Measurements from ENCODE around the gene SMTNL2. TPM values are rescaled to one million over a fixed set of nuclear protein-coding genes. Genes with fewer than 3 reads are reported as not detected.

SMTNL2 gene
- total and polyA plus RNA-seq, 9 of the 15 experiments (the other 6 are each of a cell fraction or from before 2014, with no cell fraction given) = not detected

DNA sequence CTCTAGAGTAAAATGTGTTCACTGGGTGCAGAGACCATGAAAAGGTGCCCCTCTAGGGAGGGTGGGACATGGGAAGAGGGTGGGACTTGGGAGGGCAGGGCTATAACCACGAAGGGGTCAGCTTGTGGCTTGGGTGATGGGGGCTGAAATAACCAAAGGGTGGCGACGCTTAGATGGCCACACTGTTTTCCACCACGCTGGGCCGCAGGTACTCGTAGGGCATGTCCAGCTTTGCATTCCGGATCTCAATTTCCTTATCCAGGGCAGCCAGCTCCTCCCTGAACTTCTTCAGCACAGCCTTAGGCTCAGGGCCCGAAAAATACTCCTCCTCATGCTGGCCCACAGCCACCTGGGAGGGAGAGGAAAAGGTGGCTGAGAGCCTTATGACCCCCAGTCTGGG lies 47.1 kb downstream of the SMTNL2 start (continued):
- TF ChIP-seq TBL1XR1 (IDR thresholded peaks at IDR 0.05; ENCODE audit: low read length in 2 of 2) = no peak
- no peak for TF ChIP-seq DACH1 (IDR thresholded peaks at IDR 0.05; ENCODE audit: partially characterized antibody)
- no peak for TF ChIP-seq SLC30A9 (CRISPR knock-in tag; IDR thresholded peaks at IDR 0.05)
- no peak for TF ChIP-seq NFYB (IDR thresholded peaks at IDR 0.05; ENCODE audit: extremely low read depth, insufficient read length)
- TF ChIP-seq ATF7 (IDR thresholded peaks at IDR 0.05) = no peak
- TF ChIP-seq ZNF263 (CRISPR knock-in tag; IDR thresholded peaks at IDR 0.05; ENCODE audit: borderline replicate concordance) = no peak
- TF ChIP-seq TAL1 (IDR thresholded peaks at IDR 0.05) = no peak
- no peak for TF ChIP-seq KLF10 (CRISPR knock-in tag; IDR thresholded peaks at IDR 0.05)
- TF ChIP-seq SOX6 (IDR thresholded peaks at IDR 0.05) = no peak
- TF ChIP-seq ZNF668 (CRISPR knock-in tag; IDR thresholded peaks at IDR 0.05) = no peak
- no peak for TF ChIP-seq GATA2 (CRISPR knock-in tag; IDR thresholded peaks at IDR 0.05)
- TF ChIP-seq ARNT (IDR thresholded peaks at IDR 0.05) = no peak

- peaks cover 0 to 4% of the 10 kb centered on the region in 2 experiments; a peak in 3 of 5 replicates for H3K4me1 ChIP-seq (replicated peaks in 1 of 2; ENCODE audit: control insufficient read depth in 2 of 2, insufficient read depth in 2 of 2, low read length in 2 of 2)
- no peaks in the 10 kb centered on the region for H3K36me3 ChIP-seq (ENCODE audit: control insufficient read depth, insufficient read depth, low read length)
- H2AFZ ChIP-seq (ENCODE audit: low read depth, low read length) = no peak overlapping the region
- no TSS peak for BruUV-seq (replicated peaks)
- H3K27me3 ChIP-seq (ENCODE audit: control insufficient read depth in 2 of 2, insufficient read depth in 2 of 2, low read length in 2 of 2) = peaks cover 0 to 17% of the 10 kb centered on the region in 2 experiments; a peak in 2 of 5 replicates
- POLR2A ChIA-PET = interaction anchor here (0.8 kb wide), 1 partner anchor 13 kb away, joined by 3 read pairs; no protein-coding TSS in a partner anchor
- no peak for FAIRE-seq
- in situ Hi-C loops (cut with MboI) (no loop called here), intact Hi-C loops (cut with micrococcal nuclease) (no loop called here)
- no peaks in the 10 kb centered on the region for H4K20me1 ChIP-seq (replicated peaks; ENCODE audit: control insufficient read depth, insufficient read depth, low read length)
- no peaks in the 10 kb centered on the region for H3K9me3 ChIP-seq (replicated peaks; ENCODE audit: control insufficient read depth, insufficient read depth, low read depth, low read length)
- no peak overlapping the region for H3K4me3 ChIP-seq
- TF ChIP-seq RAD51 (IDR thresholded peaks at IDR 0.05; ENCODE audit: borderline replicate concordance, low read depth) = no peak
- no peak for TF ChIP-seq RBM34 (IDR thresholded peaks at IDR 0.05; ENCODE audit: borderline replicate concordance, insufficient read depth, low read length)
- no peak overlapping the region for H3K4me2 ChIP-seq (ENCODE audit: insufficient read depth, low read length)
- no peak for ATAC-seq
- H3K9ac ChIP-seq (ENCODE audit: insufficient read depth in 1 of 2, low read depth in 2 of 2, low read length in 2 of 2) = no peak overlapping the region
- 23% methylated on average over 17 of the region's 21 CpGs for WGBS (ENCODE audit: insufficient coverage, low coverage, missing lambda C conversion rate)
- no peak overlapping the region for H3K27ac ChIP-seq (ENCODE audit: extremely low read depth, low read depth, low read length)
- H3K79me2 ChIP-seq (ENCODE audit: control insufficient read depth, insufficient read depth, low read length) = no peaks in the 10 kb centered on the region
- CTCF ChIA-PET (ENCODE audit: low intra/inter-chr PET ratio) = no interaction called here
- no peaks in the 10 kb centered on the region for H3K9me1 ChIP-seq (ENCODE audit: control insufficient read depth, insufficient read depth, low read length)
- DNase-seq (ENCODE audit: extremely low read depth in 1 of 4, low spot score in 3 of 4) = no peak
These were observed 47.7 kb downstream of the SMTNL2 start for GRCh38 chr17:4631836-4632580.
